Duodenal mucosa (tissue), 2 donors: ENCODE results near the gene FHOD3.
"Not testable (repeated sequence)": the region's sequence is repeated elsewhere in the genome, so short reads cannot be mapped to it uniquely, and the experiment has no call there.

Experiments
- H3K27ac ChIP-seq: one replicate; pipeline ENCODE4 v1.7.0; 2013; ENCODE audit warnings: low read depth, low read length
- H3K27me3 ChIP-seq, 2 donors: one replicate each; pipeline ENCODE4 v1.7.0; 2013; ENCODE audit warnings: low read length in 2 of 2, control low read depth in 1 of 2; ENCODE audit not compliant: insufficient read depth in 2 of 2, control insufficient read depth in 1 of 2
- H3K36me3 ChIP-seq, 2 donors: one replicate each; pipeline ENCODE4 v1.7.0; 2013; ENCODE audit warnings: low read length in 2 of 2, control low read depth in 1 of 2; ENCODE audit not compliant: insufficient read depth in 2 of 2, control insufficient read depth in 1 of 2
- H3K4me1 ChIP-seq, 2 donors: one replicate each; pipeline ENCODE4 v1.7.0; 2013; ENCODE audit warnings: low read length in 2 of 2, control low read depth in 1 of 2; ENCODE audit not compliant: insufficient read depth in 2 of 2, control insufficient read depth in 1 of 2
- H3K4me3 ChIP-seq, 2 donors: one replicate each; pipeline ENCODE4 v1.7.0; 2013; ENCODE audit warnings: low read length in 2 of 2, low read depth in 1 of 2
- H3K9ac ChIP-seq, 2 donors: one replicate each; pipeline ENCODE4 v1.7.0; 2013; ENCODE audit warnings: low read length in 2 of 2, low read depth in 1 of 2
- H3K9me3 ChIP-seq, 2 donors: one replicate each; pipeline ENCODE4 v1.7.0; 2013; ENCODE audit warnings: low read length in 2 of 2, control low read depth in 1 of 2; ENCODE audit not compliant: control insufficient read depth in 1 of 2

FHOD3 gene

GRCh38 chr18:36813101-36813775 lies 515.7 kb downstream of the FHOD3 start:
- Histone ChIP-seq H3K9ac (no peak overlapping the region), H3K27ac (no peak overlapping the region), H3K36me3 (peaks cover 4 to 35% of the 10 kb centered on the region in 2 donors), H3K4me3 (no peak overlapping the region), H3K9me3 (no peaks in the 10 kb centered on the region), H3K27me3 (no peaks in the 10 kb centered on the region), H3K4me1 (no peaks in the 10 kb centered on the region)

- no peak overlapping the region for H3K4me3 ChIP-seq
- no peak overlapping the region for H3K9ac ChIP-seq
- H3K4me1 ChIP-seq = no peaks in the 10 kb centered on the region
- peaks cover 4 to 39% of the 10 kb centered on the region in 2 donors for H3K36me3 ChIP-seq
- H3K9me3 ChIP-seq = no peaks in the 10 kb centered on the region
- H3K27ac ChIP-seq = no peak overlapping the region
- H3K27me3 ChIP-seq = no peaks in the 10 kb centered on the region
Observed at GRCh38 chr18:36813824-36814223, 516.3 kb downstream of the FHOD3 start.

DNA sequence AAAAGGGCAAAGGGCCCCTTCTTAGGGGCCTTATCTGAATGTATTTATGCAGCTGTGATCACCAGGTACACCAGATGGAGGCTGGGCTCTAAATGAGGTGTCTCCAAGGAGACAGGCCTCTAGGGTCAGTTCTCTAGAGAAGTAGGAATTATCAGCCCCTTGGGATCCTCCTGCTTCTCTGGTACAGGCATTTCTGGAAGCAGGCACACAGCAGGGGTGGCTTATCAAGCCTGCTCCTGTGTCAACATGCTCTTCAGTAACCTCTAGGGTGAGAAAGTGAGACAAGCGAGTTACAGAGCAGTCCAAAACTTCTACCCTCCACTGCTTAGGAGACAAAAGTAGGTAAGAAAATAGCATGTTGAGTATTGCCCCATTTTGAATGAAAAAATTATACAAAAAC lies 517.5 kb downstream of the FHOD3 start:
- H3K4me3 ChIP-seq = no peak overlapping the region
- H3K4me1 ChIP-seq = no peaks in the 10 kb centered on the region
- no peaks in the 10 kb centered on the region for H3K27me3 ChIP-seq
- no peak overlapping the region for H3K9ac ChIP-seq
- H3K36me3 ChIP-seq = peaks cover 4 to 41% of the 10 kb centered on the region in 2 donors
- H3K27ac ChIP-seq = no peak overlapping the region
- no peaks in the 10 kb centered on the region for H3K9me3 ChIP-seq

GRCh38 chr18:36816096-36816495 lies 518.6 kb downstream of the FHOD3 start:
- H3K4me3 ChIP-seq, H3K4me1 ChIP-seq, H3K27me3 ChIP-seq, H3K9me3 ChIP-seq, H3K9ac ChIP-seq, H3K27ac ChIP-seq: not testable (repeated sequence)
- H3K36me3 ChIP-seq = peaks cover 4 to 33% of the 10 kb centered on the region in 2 donors

DNA sequence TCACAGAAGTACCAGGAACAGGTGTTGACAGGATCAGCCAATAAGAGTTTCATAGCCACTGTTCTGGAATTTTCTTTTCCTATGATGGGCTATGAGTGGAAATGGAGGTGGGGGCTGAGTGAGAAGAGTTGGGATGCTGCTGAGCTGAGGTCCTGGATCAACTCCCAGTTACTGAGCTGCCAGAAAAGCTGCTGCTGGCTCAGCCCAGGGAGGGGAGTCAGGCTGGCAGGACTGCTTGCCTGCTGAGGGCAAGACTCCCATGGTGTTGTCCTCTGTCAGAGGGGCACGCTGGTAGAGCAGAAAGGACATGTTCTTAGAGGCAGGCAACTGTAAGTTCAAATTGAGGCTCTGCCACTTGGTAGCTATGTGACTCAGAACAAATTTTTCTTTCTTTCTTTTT lies 519.5 kb downstream of the FHOD3 start:
- Histone ChIP-seq H3K4me3 (no peak overlapping the region), H3K36me3 (peaks cover 4 to 33% of the 10 kb centered on the region in 2 donors), H3K27ac (no peak overlapping the region), H3K4me1 (no peaks in the 10 kb centered on the region), H3K27me3 (no peaks in the 10 kb centered on the region), H3K9ac (no peak overlapping the region), H3K9me3 (no peaks in the 10 kb centered on the region)

DNA sequence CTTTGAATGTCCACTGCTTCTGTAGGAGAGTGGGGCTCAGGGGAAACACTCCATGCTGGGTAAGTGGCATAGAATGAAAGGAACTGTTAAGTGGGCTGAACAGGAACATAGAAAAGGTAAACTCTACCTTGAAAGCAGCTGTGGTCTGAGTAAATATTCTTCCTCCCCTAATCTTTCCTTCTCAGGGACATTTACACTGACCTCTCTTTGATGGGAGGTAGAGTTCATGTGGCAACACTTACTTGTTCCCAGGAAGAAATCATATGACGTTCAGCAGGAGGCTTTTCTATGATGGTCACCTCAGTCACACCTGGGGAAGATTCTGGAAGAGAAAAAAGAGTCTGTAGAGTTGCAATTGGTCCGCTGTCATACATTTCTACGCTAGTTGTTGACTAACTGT lies 521.1 kb downstream of the FHOD3 start:
- no peaks in the 10 kb centered on the region for H3K4me1 ChIP-seq
- H3K27me3 ChIP-seq = no peaks in the 10 kb centered on the region
- H3K4me3 ChIP-seq = no peak overlapping the region
- no peak overlapping the region for H3K27ac ChIP-seq
- H3K9ac ChIP-seq = no peak overlapping the region
- peaks cover 4 to 23% of the 10 kb centered on the region in 2 donors for H3K36me3 ChIP-seq
- H3K9me3 ChIP-seq = no peaks in the 10 kb centered on the region

DNA sequence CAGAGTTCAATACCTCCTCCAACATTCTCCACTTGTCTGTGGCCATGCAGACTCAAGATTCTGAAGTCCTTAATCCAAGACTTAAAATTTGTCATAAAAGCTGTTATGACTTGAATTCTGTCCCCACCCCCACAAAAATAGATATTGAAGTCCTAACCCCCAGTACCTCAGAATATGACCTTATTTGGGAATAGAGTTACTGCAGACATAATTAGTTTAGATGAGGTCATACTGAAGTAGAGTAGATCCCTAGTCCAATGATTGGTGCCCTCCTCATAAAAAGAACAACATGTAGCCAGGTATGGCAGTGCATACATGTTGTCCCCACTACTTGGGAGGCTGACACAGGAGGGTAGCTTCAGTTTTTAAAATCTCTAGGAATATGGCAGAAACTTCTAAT lies 522.1 kb downstream of the FHOD3 start:
- H3K9ac ChIP-seq = no peak overlapping the region
- H3K36me3 ChIP-seq = peaks cover 4 to 21% of the 10 kb centered on the region in 2 donors

DNA sequence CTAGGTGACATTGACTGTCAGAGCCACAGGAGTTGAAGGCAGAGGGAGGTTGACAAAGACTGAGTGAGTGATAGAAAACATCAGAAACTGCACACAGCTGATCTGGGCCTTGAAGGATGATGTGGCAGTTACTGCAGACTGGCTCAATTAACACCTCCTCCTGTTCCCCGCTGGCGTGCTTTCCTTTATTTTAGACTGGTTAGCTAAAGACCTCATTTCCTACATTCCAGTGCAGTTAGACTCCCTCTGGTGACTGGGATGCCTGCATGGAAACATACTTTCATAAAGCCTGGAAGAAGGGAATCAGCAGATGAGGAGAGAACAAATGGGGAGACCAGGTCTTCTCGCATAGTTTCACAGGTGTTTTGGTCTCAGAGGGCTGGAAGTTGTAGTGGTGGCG lies 524.2 kb downstream of the FHOD3 start:
- peaks cover 0 to 19% of the 10 kb centered on the region in 2 donors for H3K36me3 ChIP-seq
- no peak overlapping the region for H3K9ac ChIP-seq
- no peak overlapping the region for H3K4me3 ChIP-seq

More for the DNA sequence above, 522.1 kb downstream of the FHOD3 start:
- no peaks in the 10 kb centered on the region for H3K9me3 ChIP-seq
- no peak overlapping the region for H3K4me3 ChIP-seq
- H3K4me1 ChIP-seq = no peaks in the 10 kb centered on the region
- H3K27me3 ChIP-seq = no peaks in the 10 kb centered on the region
- H3K27ac ChIP-seq = no peak overlapping the region

DNA sequence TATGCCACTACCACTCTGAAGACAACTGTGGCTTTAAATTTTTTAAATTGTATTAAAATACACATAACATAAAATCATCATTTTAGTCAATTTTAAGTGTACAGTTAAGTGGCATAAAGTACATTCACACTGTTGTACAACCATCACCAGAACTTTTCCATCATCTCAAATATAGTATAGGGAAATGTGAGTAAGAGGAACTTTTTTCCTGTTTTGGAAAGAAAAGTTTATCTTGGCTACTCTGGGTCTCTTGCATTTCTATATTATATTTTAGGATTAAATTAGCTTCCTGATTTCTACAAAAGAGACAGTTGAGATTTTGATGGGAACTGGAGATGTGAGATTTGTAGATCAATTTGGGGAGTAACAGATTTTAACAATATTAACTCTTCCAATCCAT lies 528.0 kb downstream of the FHOD3 start:
- Histone ChIP-seq H3K9me3 (no peaks in the 10 kb centered on the region), H3K9ac (no peak overlapping the region), H3K4me3 (no peak overlapping the region), H3K36me3 (no peaks in the 10 kb centered on the region), H3K4me1 (peaks cover 8 to 15% of the 10 kb centered on the region in 2 donors), H3K27ac (no peak overlapping the region), H3K27me3 (no peaks in the 10 kb centered on the region)

More for the DNA sequence above, 524.2 kb downstream of the FHOD3 start:
- Histone ChIP-seq H3K4me1 (no peaks in the 10 kb centered on the region), H3K27ac (no peak overlapping the region), H3K9me3 (no peaks in the 10 kb centered on the region), H3K27me3 (no peaks in the 10 kb centered on the region)

DNA sequence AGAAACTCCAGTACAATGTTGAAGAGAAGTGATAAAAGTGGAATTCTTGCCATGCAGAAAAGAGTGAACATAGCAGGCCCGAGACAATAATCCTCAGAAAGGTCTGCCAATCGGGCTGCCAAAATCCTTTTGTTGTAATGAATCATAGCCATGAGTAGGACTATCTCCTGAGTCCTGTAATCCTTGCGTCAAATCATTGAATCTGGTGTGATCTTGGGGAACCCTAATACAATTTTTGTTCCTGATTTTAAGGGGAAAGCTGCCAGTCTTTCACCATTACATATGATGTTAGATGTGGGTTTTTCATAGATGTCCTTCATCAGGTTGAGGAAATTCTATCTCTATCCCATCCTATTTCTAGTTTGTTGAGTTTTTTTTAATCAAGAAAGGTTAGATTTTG lies 529.0 kb downstream of the FHOD3 start:
- Histone ChIP-seq H3K36me3 (no peaks in the 10 kb centered on the region), H3K4me1 (peaks cover 8 to 15% of the 10 kb centered on the region in 2 donors), H3K9me3 (no peaks in the 10 kb centered on the region), H3K9ac (no peak overlapping the region), H3K27ac (no peak overlapping the region), H3K27me3 (no peaks in the 10 kb centered on the region), H3K4me3 (no peak overlapping the region)
